ENCODE measurements around the gene BMPR1B. TPM values are rescaled to one million over a fixed set of nuclear protein-coding genes. Genes with fewer than 3 reads are reported as not detected.

Gene BMPR1B
- total and polyA plus RNA-seq, 2 of the 8 experiments (the other 6 are each of a cell fraction or from before 2014, with no cell fraction given), result 0.14 to 1.1 TPM

GRCh38 chr4:94931626-94932025 lies 173.9 kb downstream of the BMPR1B start:
- no peak overlapping the region for H4K8ac ChIP-seq (ENCODE audit: extremely low read depth, insufficient read depth, low read length)
- H3K27me3 ChIP-seq (replicated peaks in 1 of 4; ENCODE audit: control insufficient read depth in 3 of 4, extremely low read depth in 1 of 4, insufficient read depth in 3 of 4, low read length in 3 of 4), result no peaks in the 10 kb centered on the region; a peak in 1 of 7 replicates
- H3K79me2 ChIP-seq (ENCODE audit: control insufficient read depth in 1 of 2, insufficient read depth in 2 of 2, low read length in 2 of 2), result no peaks in the 10 kb centered on the region
- no peak overlapping the region for H3K14ac ChIP-seq (ENCODE audit: insufficient read length)
- H3K4me2 ChIP-seq (ENCODE audit: insufficient read depth in 1 of 2, low read depth in 2 of 2, low read length in 2 of 2), result no peak overlapping the region
- WGBS, 2 experiments (ENCODE audit: extremely low coverage in 1 of 2, insufficient coverage in 1 of 2, insufficient read length in 1 of 2, insufficient replicate concordance in 2 of 2, low coverage in 1 of 2, low lambda C conversion rate in 2 of 2, missing lambda C conversion rate in 1 of 2), result 88 to 100% methylated on average over 1 to 7 of the region's 7 CpGs
- H2BK15ac ChIP-seq (ENCODE audit: low read length), result no peak overlapping the region
- no peaks in the 10 kb centered on the region for H3K9me3 ChIP-seq (ENCODE audit: insufficient read depth in 2 of 2, low read depth in 1 of 2, low read length in 1 of 2)
- H4K5ac ChIP-seq (ENCODE audit: insufficient read length, low read depth, low read length), result no peak overlapping the region
- DNase-seq (ENCODE audit: low read depth in 1 of 2, low spot score in 2 of 2) (no peak), FAIRE-seq (no peak)
- no peaks in the 10 kb centered on the region for H3K79me1 ChIP-seq (ENCODE audit: low read depth, low read length)
- no peak overlapping the region for H2BK20ac ChIP-seq (ENCODE audit: low read length)
- H3K4me3 ChIP-seq (ENCODE audit: extremely low read depth in 1 of 4, insufficient read depth in 2 of 4, low read depth in 3 of 4, low read length in 4 of 4), result no peak overlapping the region
- TF ChIP-seq SAP30 (IDR thresholded peaks at IDR 0.05; ENCODE audit: insufficient read depth, insufficient replicate concordance, low read length) (no peak), POLR2AphosphoS5 (IDR thresholded peaks at IDR 0.05; ENCODE audit: low read depth, low read length) (no peak), KDM1A (IDR thresholded peaks at IDR 0.05; ENCODE audit: borderline replicate concordance, low read length) (no peak), CREB1 (IDR thresholded peaks at IDR 0.05) (no peak), ASH2L (IDR thresholded peaks at IDR 0.05; ENCODE audit: low read length) (no peak), SP1 (IDR thresholded peaks at IDR 0.05; ENCODE audit: low read depth, low read length) (no peak), MAX (IDR thresholded peaks at IDR 0.05) (no peak), RFX5 (IDR thresholded peaks at IDR 0.05; ENCODE audit: borderline replicate concordance, low read depth, low read length) (no peak), HDAC6 (IDR thresholded peaks at IDR 0.05; ENCODE audit: low read depth, low read length) (no peak), POU5F1 (IDR thresholded peaks at IDR 0.05; ENCODE audit: low read depth, low read length) (no peak), CBX5 (IDR thresholded peaks at IDR 0.05; ENCODE audit: low read depth, low read length) (no peak), GTF2F1 (IDR thresholded peaks at IDR 0.05; ENCODE audit: borderline replicate concordance, low read depth, low read length) (no peak), TEAD4 (IDR thresholded peaks at IDR 0.05; ENCODE audit: low read depth, low read length) (no peak), TAF1 (IDR thresholded peaks at IDR 0.05; ENCODE audit: low read depth, low read length) (no peak), SUZ12 (IDR thresholded peaks at IDR 0.05; ENCODE audit: low read length) (no peak), SP2 (IDR thresholded peaks at IDR 0.05; ENCODE audit: low read length) (no peak)
- no peak overlapping the region for H4K91ac ChIP-seq (replicated peaks; ENCODE audit: insufficient read length, low read length)
- no peak overlapping the region for H3K4ac ChIP-seq (replicated peaks; ENCODE audit: insufficient read length, low read depth, low read length)
- H4K20me1 ChIP-seq (replicated peaks in 1 of 2; ENCODE audit: control insufficient read depth in 1 of 2, insufficient read depth in 2 of 2, low read length in 2 of 2), result no peaks in the 10 kb centered on the region
- H3K27ac ChIP-seq (ENCODE audit: low read depth, low read length), result no peak overlapping the region
- POLR2A ChIA-PET (ENCODE audit: partially characterized antibody), result no interaction called here
- no peak overlapping the region for H2AFZ ChIP-seq (ENCODE audit: low read length)
- CTCF ChIA-PET (ENCODE audit: partially characterized antibody), result no interaction called here
- no peak overlapping the region for H3K23ac ChIP-seq (ENCODE audit: insufficient read length)
- H2BK5ac ChIP-seq (ENCODE audit: low read depth, low read length), result no peak overlapping the region
- H3K56ac ChIP-seq (replicated peaks; ENCODE audit: insufficient read length, low read depth, low read length), result no peak overlapping the region
- H3K23me2 ChIP-seq (ENCODE audit: low read depth, low read length), result no peaks in the 10 kb centered on the region
- no peak overlapping the region for H3K9ac ChIP-seq (replicated peaks in 1 of 4; ENCODE audit: extremely low read depth in 1 of 4, low read depth in 3 of 4, low read length in 3 of 4)
- no peaks in the 10 kb centered on the region for H3K36me3 ChIP-seq (ENCODE audit: control insufficient read depth in 2 of 4, insufficient read depth in 4 of 4, low read length in 3 of 4)
- no peak overlapping the region for H2BK12ac ChIP-seq (ENCODE audit: low read depth, low read length)
- H2AK5ac ChIP-seq (ENCODE audit: low read depth, low read length), result no peak overlapping the region
- no peak overlapping the region for H3K18ac ChIP-seq (ENCODE audit: extremely low read depth, low read length)
- H3K4me1 ChIP-seq (replicated peaks in 1 of 4; ENCODE audit: control insufficient read depth in 3 of 4, insufficient read depth in 4 of 4, low read length in 3 of 4), result peaks cover 0 to 2% (median under 1%) of the 10 kb centered on the region in 4 experiments; a peak in 2 of 7 replicates
- no peak overlapping the region for H2BK120ac ChIP-seq (replicated peaks; ENCODE audit: low read depth, low read length)

All from H1 (cell line).